ENCODE measurements around the gene MEFV.
A peak's percentile ranks its signal among the peaks of the same experiment; 100 is the strongest.

The MEFV gene

GRCh38 chr16:3243882-3244281 is 12.6 kb downstream of the MEFV start:
- TF ChIP-seq CTCF (IDR thresholded peaks at IDR 0.05; ENCODE audit: low read depth, low read length), result no peak
- no peak overlapping the region for H3K4me3 ChIP-seq (ENCODE audit: low read depth, low read length)
- no peak for DNase-seq (ENCODE audit: low read depth, low spot score)
- in situ Hi-C loops (cut with HindIII; ENCODE audit: low sequenced_read_pairs), result no loop called here

GRCh38 chr16:3242709-3243108 is 13.7 kb downstream of the MEFV start:
- TF ChIP-seq CTCF (IDR thresholded peaks at IDR 0.05; ENCODE audit: low read depth, low read length), result no peak
- DNase-seq (ENCODE audit: low read depth, low spot score), result no peak
- in situ Hi-C loops (cut with HindIII; ENCODE audit: low sequenced_read_pairs), result no loop called here
- H3K4me3 ChIP-seq (ENCODE audit: low read depth, low read length), result no peak overlapping the region

- H3K4me3 ChIP-seq (ENCODE audit: low read depth, low read length), result no peak overlapping the region
- TF ChIP-seq CTCF (IDR thresholded peaks at IDR 0.05; ENCODE audit: low read depth, low read length), result no peak
- in situ Hi-C loops (cut with HindIII; ENCODE audit: low sequenced_read_pairs), result no loop called here
- DNase-seq (ENCODE audit: low read depth, low spot score), result no peak
These were observed 14.7 kb downstream of the MEFV start for GRCh38 chr16:3241761-3242160.

DNA sequence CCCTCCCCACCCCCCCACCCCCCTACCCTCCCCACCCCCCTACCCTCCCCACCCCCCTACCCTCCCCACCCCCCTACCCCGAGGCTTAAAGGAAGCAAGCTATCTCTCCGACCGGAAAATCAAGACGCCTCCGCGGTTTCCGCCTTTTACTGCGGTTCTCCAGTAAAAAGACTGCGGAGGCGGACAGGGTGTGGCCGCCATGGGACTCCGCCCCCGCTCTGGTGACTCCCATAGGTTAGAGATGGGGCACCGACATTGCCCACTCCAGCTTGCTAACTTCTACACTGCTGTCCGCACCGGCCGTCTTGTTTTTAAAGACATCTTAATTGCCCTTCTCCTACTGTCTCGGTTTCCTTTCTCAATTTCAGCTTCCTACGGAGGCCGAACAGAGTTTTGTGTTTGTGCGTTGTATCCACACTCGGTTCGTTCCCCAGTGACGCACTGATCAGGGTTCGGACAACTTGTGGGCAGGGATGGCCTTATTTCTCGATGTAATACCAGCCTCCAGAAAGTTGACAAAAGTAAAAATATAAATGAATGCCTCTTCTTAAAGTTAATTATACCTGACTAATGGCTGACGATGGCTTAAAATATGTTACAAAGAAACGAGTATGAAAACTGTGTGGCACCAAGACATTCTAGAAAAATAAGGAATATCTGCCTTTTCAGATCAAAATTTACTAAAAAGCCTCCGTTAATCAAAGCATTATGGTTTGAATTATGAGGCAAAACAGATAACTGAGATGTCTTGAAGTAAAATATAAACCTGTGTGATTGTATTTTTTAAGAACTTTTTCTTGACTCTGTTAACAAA is 20.4 kb downstream of the MEFV start:
- in situ Hi-C loops (cut with HindIII; ENCODE audit: low sequenced_read_pairs), result no loop called here
- DNase-seq (ENCODE audit: low read depth, low spot score), result no peak
- no peak overlapping the region for H3K4me3 ChIP-seq (ENCODE audit: low read depth, low read length)
- no peak for TF ChIP-seq CTCF (IDR thresholded peaks at IDR 0.05; ENCODE audit: low read depth, low read length)

- TF ChIP-seq CTCF (IDR thresholded peaks at IDR 0.05; ENCODE audit: low read depth, low read length), result no peak
- in situ Hi-C loops (cut with HindIII; ENCODE audit: low sequenced_read_pairs), result no loop called here
- H3K4me3 ChIP-seq (ENCODE audit: low read depth, low read length), result peak within 1 kb of the TSS; percentile 87
- peak; percentile 97 for DNase-seq (ENCODE audit: low read depth, low spot score)
These were observed 21.4 kb downstream of the MEFV start, which contains the start of gene ZNF200 for GRCh38 chr16:3234857-3235561. TSS of gene ZNF200 (minus strand) at chr16:3235158. CDS start at chr16:3233755, 1,403 bp downstream.

- peak overlapping the region; percentile 87 for H3K4me3 ChIP-seq (ENCODE audit: low read depth, low read length)
- no peak for TF ChIP-seq CTCF (IDR thresholded peaks at IDR 0.05; ENCODE audit: low read depth, low read length)
- DNase-seq (ENCODE audit: low read depth, low spot score), result no peak
- in situ Hi-C loops (cut with HindIII; ENCODE audit: low sequenced_read_pairs), result no loop called here
These were observed 21.9 kb downstream of the MEFV start for GRCh38 chr16:3234543-3234856.

All from astrocyte of the spinal cord (primary cell).